K562 (cell line): Measurements from ENCODE around the gene COA6. TPM values are rescaled to one million over a fixed set of nuclear protein-coding genes. Genes with fewer than 3 reads are reported as not detected.

ENCODE experiments used
- ARID2 ChIP-seq: fragments of 450-650 bp; IDR thresholded peaks from 2 replicates; pipeline ENCODE4 v1.6.1; 2017; ENCODE audit warnings: antibody characterized with exemption, mild to moderate bottlenecking
- CBX5 ChIP-seq: IDR thresholded peaks from 2 replicates; pipeline ENCODE4 v1.6.1; 2014; ENCODE audit warnings: low read depth, borderline replicate concordance
- CHCHD3 ChIP-seq: fragments of 250-450 bp; sonication (Bioruptor Pico); IDR thresholded peaks from 2 replicates; pipeline ENCODE4 v2.1.2; 2022; ENCODE audit warnings: mild to moderate bottlenecking
- ETV1 ChIP-seq: fragments of 450-650 bp; conservative IDR thresholded peaks from 2 replicates; pipeline ENCODE4 v1.6.1; 2016; ENCODE audit warnings: missing genetic modification characterization, control low read depth, low read depth, missing compliant biosample characterization
- FOSL1 ChIP-seq: fragments of 200-800 bp; sonication (Bioruptor generic); conservative IDR thresholded peaks from 2 replicates; pipeline ENCODE4 v1.6.1; 2016; ENCODE audit warnings: missing genetic modification characterization, missing compliant biosample characterization
- GABPB1 ChIP-seq: sonication (generic); formaldehyde crosslinking; IDR thresholded peaks from 2 replicates; pipeline ENCODE4 v1.8.0; 2022; ENCODE audit warnings: mild to moderate bottlenecking, missing genetic modification reagents
- GTF2B ChIP-seq: IDR thresholded peaks from 2 replicates; pipeline ENCODE4 v1.6.1; 2011; ENCODE audit not compliant: insufficient read length; ENCODE audit errors: extremely low read depth
- MEIS2 ChIP-seq: fragments of 450-650 bp; IDR thresholded peaks from 2 replicates; pipeline ENCODE4 v1.6.1; 2014; ENCODE audit warnings: mild to moderate bottlenecking; ENCODE audit not compliant: partially characterized antibody
- NCOA4 ChIP-seq: fragments of 450-650 bp; IDR thresholded peaks from 2 replicates; pipeline ENCODE4 v1.6.1; 2018; ENCODE audit warnings: mild to moderate bottlenecking; ENCODE audit not compliant: partially characterized antibody
- NKRF ChIP-seq: fragments of 450-650 bp; IDR thresholded peaks from 2 replicates; pipeline ENCODE4 v1.6.1; 2016; ENCODE audit warnings: borderline replicate concordance
- NR2C2 ChIP-seq, 2 experiments: fragments of 200-800 bp in 1 of 2; sonication (Bioruptor generic) in 1 of 2; sonication (generic) in 1 of 2; formaldehyde crosslinking in 1 of 2; IDR thresholded peaks; 2 replicates each; pipeline versions ENCODE4 v1.6.1 to v1.8.0; 2016 to 2022; ENCODE audit warnings: mild to moderate bottlenecking in 1 of 2, missing compliant biosample characterization in 1 of 2, missing genetic modification characterization in 1 of 2, missing genetic modification reagents in 1 of 2
- RNF2 ChIP-seq: sonication (generic); IDR thresholded peaks from 2 replicates; pipeline ENCODE4 v1.6.1; 2016
- SMARCC2 ChIP-seq: fragments of 450-650 bp; IDR thresholded peaks from 2 replicates; pipeline ENCODE4 v1.6.1; 2017; ENCODE audit warnings: antibody characterized with exemption, moderate library complexity, mild to moderate bottlenecking, low read depth
- TAF7 ChIP-seq: fragments of 450-650 bp; IDR thresholded peaks from 2 replicates; pipeline ENCODE4 v1.6.1; 2016; ENCODE audit warnings: missing genetic modification characterization, missing compliant biosample characterization
- TCF3 ChIP-seq: sonication (generic); formaldehyde crosslinking; IDR thresholded peaks from 2 replicates; pipeline ENCODE4 v1.4.0; 2020; ENCODE audit warnings: mild to moderate bottlenecking, missing genetic modification reagents
- THAP12 ChIP-seq: fragments of 250-450 bp; sonication (Bioruptor Pico); IDR thresholded peaks from 2 replicates; pipeline ENCODE4 v1.9.0; 2021; ENCODE audit warnings: mild to moderate bottlenecking, inconsistent platforms
- THRAP3 ChIP-seq: fragments of 450-650 bp; IDR thresholded peaks from 2 replicates; pipeline ENCODE4 v1.6.1; 2016; ENCODE audit warnings: mild to moderate bottlenecking, inconsistent platforms, borderline replicate concordance
- ZBTB12 ChIP-seq: fragments of 250-450 bp; sonication (Bioruptor Pico); IDR thresholded peaks from 2 replicates; pipeline ENCODE4 v1.4.0; 2020
- ZC3H8 ChIP-seq: fragments of 450-650 bp; IDR thresholded peaks from 2 replicates; pipeline ENCODE4 v1.6.1; 2017
- ZKSCAN8 ChIP-seq: fragments of 200-800 bp; sonication (Bioruptor generic); IDR thresholded peaks from 2 replicates; pipeline ENCODE4 v1.6.1; 2016; ENCODE audit warnings: missing genetic modification characterization, missing compliant biosample characterization
- ZNF134 ChIP-seq: fragments of 250-450 bp; sonication (Bioruptor Pico); conservative IDR thresholded peaks from 2 replicates; pipeline ENCODE4 v1.4.0; 2020
- ZNF76 ChIP-seq: fragments of 250-450 bp; sonication (Bioruptor Pico); IDR thresholded peaks from 2 replicates; pipeline ENCODE4 v1.4.0; 2020; ENCODE audit warnings: mild to moderate bottlenecking, moderate library complexity, borderline replicate concordance
- polyA plus RNA-seq, 8 experiments: library from polyadenylated mRNA; depleted of rRNA in 4 of 8; stranded (reverse) in 5 of 8; unstranded in 3 of 8; fragments of >200 nt; fragmentation: Nextera tagmentation in 2 of 8; fragmentation: Illumina TruSeq in 1 of 8; extraction: Ambion mirVana in 2 of 8; extraction: Trizol in 1 of 8; gene quantifications; 2 replicates each; pipeline versions ENCODE4 v1.2.1 to v1.2.3, GENCODE V29; 2011 to 2014; ENCODE audit warnings: inconsistent platforms in 1 of 8, missing spikeins in 1 of 8
- total RNA-seq, 7 experiments: library from RNA; depleted of rRNA in 6 of 7; stranded (reverse); fragments of >200 nt in 6 of 7; fragmentation: Illumina TruSeq in 2 of 7; extraction: Trizol in 2 of 7; gene quantifications; 2 replicates each; pipeline versions ENCODE4 v1.2.1 to v1.2.3, GENCODE V29; 2011 to 2021; ENCODE audit warnings: low replicate concordance in 1 of 7

The COA6 gene
- total and polyA plus RNA-seq, 9 of the 15 experiments (the other 6 are each of a cell fraction or from before 2014, with no cell fraction given), result 77.7 to 187 (median 134) TPM

GRCh38 chr1:234373064-234373958 lies at the start of gene COA6 (continued):
- TF ChIP-seq THAP12, result peak; percentile 95
- peak; percentile 60 for TF ChIP-seq FOSL1 (tag)
- peak; percentile 32; the same call in 1 of the 2 replicates for TF ChIP-seq NR2C2 (CRISPR knock-in tag; IDR thresholded peaks at IDR 0.05)
- TF ChIP-seq NR2C2 (tag; IDR thresholded peaks at IDR 0.05), result peak; percentile 92
- peak; percentile 82 for TF ChIP-seq CHCHD3 (CRISPR knock-in tag)
- TF ChIP-seq GTF2B, result peak; percentile 71
- TF ChIP-seq TCF3 (CRISPR knock-in tag), result no peak; the same call in none of the 2 replicates
- TF ChIP-seq ETV1 (tag), result peak; percentile 90
- TF ChIP-seq NKRF, result peak; percentile 91
- TF ChIP-seq ZBTB12 (CRISPR knock-in tag), result peak; percentile 54
- TF ChIP-seq ZC3H8, result peak; percentile 83
- peak; percentile 79 for TF ChIP-seq NCOA4
- TF ChIP-seq SMARCC2, result no peak
- TF ChIP-seq THRAP3, result 0 out of 2 replicates have a peak, but pooled peaks have one; percentile 29
- TF ChIP-seq MEIS2, result peak; percentile 89
- peak; percentile 9 for TF ChIP-seq ZKSCAN8
- peak; percentile 90 for TF ChIP-seq TAF7 (tag)
- TF ChIP-seq ARID2, result peak; percentile 76; the same call in 1 of the 2 replicates
- peak; percentile 45; the same call in 1 of the 2 replicates for TF ChIP-seq ZNF76 (CRISPR knock-in tag)
- peak; percentile 98 for TF ChIP-seq GABPB1 (CRISPR knock-in tag)
- peak; percentile 93 for TF ChIP-seq RNF2
- TF ChIP-seq CBX5, result no peak; the same call in 1 of the 2 replicates
- TF ChIP-seq ZNF134 (CRISPR knock-in tag), result peak; percentile 25; the same call in 1 of the 2 replicates
